Panc1 (cell line): Measurements from ENCODE around the gene CYB5A. TPM values are rescaled to one million over a fixed set of nuclear protein-coding genes. Genes with fewer than 3 reads are reported as not detected.

Experiments used
- ATAC-seq: fragments of 200-7000 bp; cut with Tn5 transposase; 2 replicates; pipeline ENCODE4 v1.9.1; 2020; ENCODE audit warnings: mild to moderate bottlenecking, moderate library complexity
- BruUV-seq: library from RNA; stranded (reverse); fragments of 400-500 nt; replicated peaks from 2 replicates; lab custom pipeline; 2021; lab: Mats Ljungman, UMichigan
- CTCF ChIA-PET: fragments of 300-600 bp; sonication (Branson Sonifier 250); formaldehyde crosslinking; loops from one replicate; lab custom pipeline; 2022; ENCODE audit warnings: antibody characterized with exemption; lab: Charles Lee
- POLR2A ChIA-PET: fragments of 300-600 bp; sonication (Branson Sonifier 250); formaldehyde crosslinking; loops from one replicate; lab custom pipeline; 2022; ENCODE audit warnings: antibody characterized with exemption; lab: Charles Lee
- DNase-seq: peaks from one replicate; pipeline ENCODE4 v3.0.0-alpha.2; 2010; ENCODE audit warnings: low read depth, low spot score
- H3K27ac ChIP-seq: 2 replicates; pipeline ENCODE4 v1.5.1; 2011; ENCODE audit warnings: mild to moderate bottlenecking, low read length, inconsistent platforms
- H3K27me3 ChIP-seq: fragments of 200-500 bp; sonication (Bioruptor generic); 2 replicates; pipeline ENCODE4 v1.6.0; 2014; ENCODE audit warnings: low read length, inconsistent platforms; ENCODE audit not compliant: control insufficient read depth, insufficient read depth
- H3K36me3 ChIP-seq: fragments of 200-500 bp; sonication (Bioruptor generic); 2 replicates; pipeline ENCODE4 v1.5.1; 2014; ENCODE audit warnings: inconsistent platforms, mild to moderate bottlenecking, low read length, moderate library complexity; ENCODE audit not compliant: control insufficient read depth, insufficient read depth
- H3K4me1 ChIP-seq: 2 replicates; pipeline ENCODE4 v1.5.1; 2011; ENCODE audit warnings: inconsistent platforms, mild to moderate bottlenecking, low read length, moderate library complexity; ENCODE audit not compliant: control insufficient read depth, insufficient read depth
- H3K4me3 ChIP-seq, 2 experiments: 2 replicates each; pipeline ENCODE4 v1.5.1; 2011 to 2012; ENCODE audit warnings: low read depth in 2 of 2, low read length in 2 of 2, mild to moderate bottlenecking in 2 of 2, inconsistent platforms in 1 of 2, moderate library complexity in 1 of 2
- H3K9me3 ChIP-seq: fragments of 200-500 bp; sonication (Bioruptor generic); 2 replicates; pipeline ENCODE4 v1.5.1; 2014; ENCODE audit warnings: low read depth, mild to moderate bottlenecking, inconsistent platforms, low read length, moderate library complexity; ENCODE audit not compliant: control insufficient read depth, insufficient read depth
- CTCF ChIP-seq: fragments of 450-650 bp; IDR thresholded peaks from 2 replicates; pipeline ENCODE4 v1.5.1; 2017; ENCODE audit warnings: mild to moderate bottlenecking
- POLR2AphosphoS5 ChIP-seq: IDR thresholded peaks from 2 replicates; pipeline ENCODE4 v1.6.1; 2012; ENCODE audit warnings: mild to moderate bottlenecking, low read depth, low read length, moderate library complexity
- REST ChIP-seq, 2 experiments: IDR thresholded peaks; 2 replicates each; pipeline ENCODE4 v1.6.1; 2011 to 2012; ENCODE audit warnings: low read depth in 2 of 2, control low read depth in 1 of 2, low read length in 1 of 2, mild to moderate bottlenecking in 1 of 2, moderate library complexity in 1 of 2; ENCODE audit not compliant: insufficient read depth in 1 of 2
- SIN3A ChIP-seq: IDR thresholded peaks from 2 replicates; pipeline ENCODE4 v1.6.1; 2012; ENCODE audit warnings: low read depth, mild to moderate bottlenecking, low read length, moderate library complexity, borderline replicate concordance; ENCODE audit not compliant: insufficient read depth
- TCF7L2 ChIP-seq: IDR thresholded peaks from 2 replicates; pipeline ENCODE4 v1.6.1; 2011; ENCODE audit warnings: mild to moderate bottlenecking, low read depth, low read length, inconsistent platforms
- in situ Hi-C: cut with HindIII; loops from 2 replicates; pipeline ENCODE4 v1.10.0; 2016; ENCODE audit warnings: low sequenced_read_pairs, low pct_unique_long_range_greater_than_20kb
- intact Hi-C: fragments of 100-400 bp; cut with micrococcal nuclease; formaldehyde crosslinking; loops from one replicate; pipeline ENCODE4 v1.10.0; 2022; ENCODE audit not compliant: unreplicated experiment
- total RNA-seq: library from RNA; stranded (reverse); gene quantifications from one replicate; pipeline ENCODE4 v1.2.1, GENCODE V29; 2021; ENCODE audit not compliant: unreplicated experiment

CYB5A gene
- total RNA-seq, 1 experiment from 2014 or later = 51.3 TPM

- in situ Hi-C loops = no loop called here
- CTCF ChIA-PET = interaction anchor here (0.7 kb wide), 1 partner anchor 221 kb away, joined by 10 read pairs; no protein-coding TSS in a partner anchor
- Histone ChIP-seq H3K27ac (no peak overlapping the region), H3K4me3 (no peak overlapping the region), H3K27me3 (no peaks in the 10 kb centered on the region), H3K36me3 (no peaks in the 10 kb centered on the region), H3K9me3 (no peaks in the 10 kb centered on the region), H3K4me1 (peaks cover 2% of the 10 kb centered on the region; the same call in 1 of the 2 replicates)
- TF ChIP-seq REST (IDR thresholded peaks at IDR 0.05; ENCODE audit: insufficient read depth in 1 of 2, low read depth in 2 of 2, low read length in 1 of 2) (no peak), SIN3A (no peak), POLR2AphosphoS5 (no peak), CTCF (no peak), TCF7L2 (no peak)
- no peak for ATAC-seq
- no TSS peak for BruUV-seq
- DNase-seq = no peak
- POLR2A ChIA-PET = no interaction called here
- intact Hi-C loops = no loop called here
Measured at GRCh38 chr18:74284191-74284979, 7.4 kb downstream of the CYB5A start.

- no peaks in the 10 kb centered on the region for H3K36me3 ChIP-seq
- ATAC-seq = no peak
- H3K4me3 ChIP-seq = no peak overlapping the region
- intact Hi-C loops (no loop called here), in situ Hi-C loops (no loop called here)
- ChIA-PET CTCF (no interaction called here), POLR2A (no interaction called here)
- TF ChIP-seq POLR2AphosphoS5 = no peak
- BruUV-seq = no TSS peak
- no peaks in the 10 kb centered on the region for H3K27me3 ChIP-seq
- H3K9me3 ChIP-seq = no peaks in the 10 kb centered on the region
- H3K4me1 ChIP-seq = no peaks in the 10 kb centered on the region; the same call in 1 of the 2 replicates
- DNase-seq = no peak
- no peak overlapping the region for H3K27ac ChIP-seq
Measured at GRCh38 chr18:74283646-74284045, 8.1 kb downstream of the CYB5A start.
